ENCODE results near the gene FOXRED2.
A peak's percentile ranks its signal among the peaks of the same experiment; 100 is the strongest.
"Not testable (repeated sequence)": the region's sequence is repeated elsewhere in the genome, so short reads cannot be mapped to it uniquely, and the experiment has no call there.

Gene FOXRED2

DNA sequence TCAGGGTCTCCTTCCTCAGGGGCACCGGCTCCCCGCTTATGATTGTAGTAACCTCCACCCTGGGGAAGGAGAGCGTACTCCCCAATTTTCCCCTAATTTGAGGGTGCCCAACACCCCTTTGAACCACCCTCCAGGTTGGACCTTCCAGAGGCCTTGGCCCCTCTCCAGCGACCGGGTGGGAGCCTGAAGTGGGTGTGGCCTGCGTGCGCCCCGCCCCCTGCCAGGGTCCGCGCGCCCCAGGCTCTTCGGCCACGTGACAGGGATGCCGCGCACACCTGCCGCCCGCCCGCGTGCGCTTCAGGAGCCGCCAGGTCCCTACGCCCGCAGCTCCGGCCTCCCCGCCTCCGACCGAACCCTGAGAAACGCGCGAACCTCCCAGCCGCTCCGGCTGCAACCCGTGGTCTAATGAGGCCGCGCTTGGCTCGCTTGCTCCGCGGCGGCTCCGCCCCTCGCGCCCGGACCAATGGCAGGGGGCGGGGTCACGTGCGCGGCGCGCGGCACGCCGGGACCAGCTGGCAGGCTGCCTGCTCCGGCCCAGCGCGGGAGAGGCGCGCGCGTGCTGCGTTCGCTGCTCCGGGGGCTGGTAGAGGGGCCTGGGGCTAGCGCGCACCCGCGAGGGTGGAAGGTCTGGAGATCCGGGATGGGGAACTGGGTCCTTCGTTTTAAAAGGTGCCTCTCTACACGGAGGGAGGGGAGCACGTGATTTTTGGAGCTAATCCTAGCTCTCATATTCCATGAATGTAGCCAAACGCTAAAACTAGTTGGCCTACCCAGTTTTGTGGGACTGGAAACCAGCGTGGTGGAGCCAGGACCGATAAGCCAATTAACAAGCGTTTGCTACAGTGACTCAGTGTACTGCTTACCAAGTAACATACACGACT lies at the start of gene FOXRED2:
Gene FOXRED2 (minus strand): TSS at position 404 of the 881 bp plus-strand sequence. CDS start 618 bp downstream, outside the sequence.
- DNase-seq (ENCODE audit: low read depth in 2 of 2) = peak; percentile 75

DNA sequence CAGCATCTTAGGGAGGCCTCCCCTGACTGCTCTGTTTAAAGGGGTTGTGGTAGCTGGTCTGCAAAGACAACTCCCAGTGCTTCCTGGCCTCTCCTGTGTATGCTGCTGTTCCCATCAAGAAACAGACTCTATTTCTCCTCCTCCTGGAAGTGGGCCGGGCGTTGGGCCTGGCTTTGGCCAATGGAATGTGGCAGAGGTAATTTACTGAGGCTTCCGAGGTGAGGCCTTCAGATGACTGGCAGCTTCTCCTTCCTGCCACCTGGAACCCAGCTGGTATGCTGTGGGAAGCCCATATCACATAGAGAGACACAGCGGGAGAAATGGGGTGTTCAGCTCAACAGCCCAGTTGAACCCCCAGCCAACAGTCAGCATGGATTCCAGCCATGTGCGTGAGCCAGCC lies 47.3 kb upstream of the FOXRED2 start:
- no peak for DNase-seq (ENCODE audit: low read depth in 2 of 2)

DNA sequence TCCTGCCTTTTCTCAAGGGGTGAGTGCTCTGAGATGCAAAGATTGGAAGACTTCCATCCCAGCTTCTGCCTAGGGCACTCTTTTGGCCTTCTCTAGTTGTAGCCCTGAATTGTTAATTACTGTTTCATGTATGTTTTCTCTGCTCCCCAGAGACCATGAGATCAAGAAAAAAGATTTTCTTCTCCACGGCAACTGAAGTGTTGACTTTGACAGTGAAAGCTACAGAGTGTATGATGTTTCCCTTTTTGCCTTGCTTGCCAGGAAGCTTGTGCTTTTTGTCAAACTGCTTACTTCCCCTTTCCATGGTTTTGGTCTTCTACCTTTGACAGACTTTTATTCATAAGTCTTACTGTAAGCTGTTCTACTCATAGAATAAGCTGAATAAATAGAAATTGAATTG lies 45.4 kb upstream of the FOXRED2 start:
- DNase-seq (ENCODE audit: low read depth in 2 of 2) = no peak

DNA sequence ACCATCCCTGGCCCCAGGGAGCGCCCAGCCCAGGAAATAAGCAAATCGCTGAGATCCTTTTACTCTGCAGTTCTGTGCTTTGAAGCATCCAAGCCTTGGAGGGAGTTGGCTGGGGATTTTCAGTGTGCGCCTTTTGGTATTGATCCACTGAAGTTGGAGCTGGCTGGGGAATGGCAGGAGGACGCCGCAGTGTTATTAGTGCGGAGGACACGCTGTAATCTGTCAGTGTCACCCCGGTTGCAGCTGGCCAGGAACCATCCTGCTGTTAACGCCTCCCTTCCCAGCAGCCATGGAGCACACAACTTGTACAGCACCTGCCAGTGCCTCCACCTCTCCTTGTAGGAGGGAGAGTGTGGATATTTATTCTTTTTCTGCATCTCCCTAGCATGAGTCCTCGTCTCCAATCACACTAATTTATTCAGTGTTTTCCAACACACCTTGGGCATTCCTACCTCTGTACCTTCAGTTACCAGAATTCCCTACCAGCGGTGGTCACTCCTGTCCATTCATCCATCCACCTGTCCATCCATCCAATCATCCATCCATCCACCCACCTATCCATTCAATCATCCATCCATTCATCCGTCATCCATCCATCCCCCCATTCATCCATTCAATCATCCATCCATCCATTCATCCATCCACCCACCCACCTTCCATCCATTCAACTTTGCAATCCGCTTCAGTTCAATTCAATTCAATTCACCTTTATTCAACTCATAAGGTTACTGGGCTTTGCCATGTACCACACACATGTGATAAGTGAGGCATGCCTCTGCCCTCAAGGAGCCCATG lies 44.1 kb upstream of the FOXRED2 start:
- DNase-seq (ENCODE audit: low read depth in 2 of 2) = no peak

DNA sequence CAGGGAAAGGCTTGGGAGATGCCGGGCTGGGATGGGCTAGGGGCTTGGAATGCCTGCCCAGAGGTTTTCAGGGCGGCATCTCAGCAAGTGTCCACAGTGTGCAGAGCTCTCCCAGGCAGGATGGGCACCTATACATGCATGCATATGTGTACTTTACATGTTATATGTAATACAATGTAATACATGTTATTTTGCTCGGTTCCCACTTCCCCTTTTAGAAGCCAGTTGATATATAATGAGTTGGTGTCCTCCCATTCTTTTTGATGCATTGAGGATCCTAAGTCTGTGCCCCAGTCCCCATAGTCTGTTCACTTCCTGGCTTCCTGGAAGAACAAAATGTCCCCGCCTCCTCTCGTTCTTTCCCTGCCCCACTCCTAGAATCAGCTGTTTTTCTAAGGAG lies 42.2 kb upstream of the FOXRED2 start:
- no peak for DNase-seq (ENCODE audit: low read depth in 2 of 2)

DNA sequence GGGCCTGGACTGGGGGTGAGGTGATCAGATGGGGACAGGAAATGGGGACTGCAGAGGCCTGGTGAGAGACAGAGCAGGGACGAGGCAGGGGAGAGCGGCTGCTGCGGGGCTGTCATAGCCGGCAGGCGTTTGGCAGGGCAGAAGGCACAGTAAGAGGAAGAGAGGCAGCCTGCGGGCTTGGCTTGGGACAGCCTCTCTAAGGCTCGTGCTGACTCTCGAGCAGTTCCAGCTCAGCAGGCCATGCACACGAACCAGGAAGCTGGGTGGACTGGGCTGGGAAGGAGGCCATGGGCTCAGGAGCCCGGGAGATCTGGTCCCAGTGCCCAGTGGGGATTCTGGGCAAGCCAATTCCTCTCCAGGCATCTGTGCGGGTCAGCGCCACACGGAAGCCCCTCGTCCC lies 41.8 kb upstream of the FOXRED2 start:
- no peak for DNase-seq (ENCODE audit: low read depth in 2 of 2)

DNA sequence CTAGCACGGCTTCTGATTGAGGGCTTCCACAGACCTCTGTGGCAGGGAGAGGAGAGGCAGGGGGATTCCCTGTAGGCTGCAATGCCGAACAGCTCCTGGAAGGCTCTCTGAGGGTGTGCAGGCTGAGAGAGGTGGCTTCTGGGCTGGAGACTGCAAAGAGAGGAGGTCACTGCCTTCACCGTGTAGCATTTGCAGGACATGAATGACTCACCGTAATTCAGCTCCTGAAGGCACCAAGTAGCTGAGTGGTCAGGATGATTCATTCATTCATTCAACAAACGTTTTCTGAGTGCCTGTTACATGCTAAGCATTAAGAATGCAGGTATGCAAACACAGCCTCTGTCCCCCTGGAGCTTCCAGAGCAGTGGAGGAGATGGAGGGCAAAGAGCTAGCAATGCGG lies 40.1 kb upstream of the FOXRED2 start:
- DNase-seq (ENCODE audit: low read depth in 2 of 2) = no peak

DNA sequence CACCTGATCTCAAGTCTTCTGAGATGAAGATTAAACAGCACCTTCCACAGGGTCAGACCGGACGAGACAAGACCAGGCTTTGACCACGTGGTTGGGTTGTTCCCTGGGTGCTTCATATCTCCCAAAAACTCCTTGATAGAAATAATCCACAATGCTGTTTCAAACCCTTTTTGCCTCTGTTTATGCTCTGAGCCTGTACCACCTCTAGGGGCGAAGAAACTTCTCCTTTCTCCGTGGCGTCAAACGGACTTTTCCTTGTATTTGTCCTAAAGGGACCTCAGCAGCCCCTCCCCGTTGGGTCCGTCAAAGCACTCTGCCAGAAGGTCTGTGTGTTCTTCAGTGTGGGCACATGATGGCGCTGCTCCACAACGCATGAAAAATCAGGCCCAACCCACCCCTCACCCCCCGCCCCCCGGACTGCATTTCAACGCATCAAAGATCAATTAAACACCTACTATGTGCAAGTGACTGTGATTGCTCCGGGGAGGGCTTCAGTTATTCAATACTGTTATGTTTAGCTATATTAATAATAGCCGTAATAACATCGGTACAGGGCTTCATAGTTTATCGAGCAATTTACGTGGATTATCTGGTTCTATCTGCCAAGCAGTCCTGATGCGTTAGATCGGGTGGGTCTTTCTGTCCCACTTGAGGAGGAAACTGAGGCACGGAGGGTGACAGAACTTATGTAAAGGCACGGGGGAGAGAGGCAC lies 39.4 kb upstream of the FOXRED2 start:
- DNase-seq (ENCODE audit: low read depth in 2 of 2) = no peak

- DNase-seq (ENCODE audit: low read depth in 2 of 2) = no peak
These were observed 37.3 kb upstream of the FOXRED2 start for GRCh38 chr22:36544107-36544620.

DNA sequence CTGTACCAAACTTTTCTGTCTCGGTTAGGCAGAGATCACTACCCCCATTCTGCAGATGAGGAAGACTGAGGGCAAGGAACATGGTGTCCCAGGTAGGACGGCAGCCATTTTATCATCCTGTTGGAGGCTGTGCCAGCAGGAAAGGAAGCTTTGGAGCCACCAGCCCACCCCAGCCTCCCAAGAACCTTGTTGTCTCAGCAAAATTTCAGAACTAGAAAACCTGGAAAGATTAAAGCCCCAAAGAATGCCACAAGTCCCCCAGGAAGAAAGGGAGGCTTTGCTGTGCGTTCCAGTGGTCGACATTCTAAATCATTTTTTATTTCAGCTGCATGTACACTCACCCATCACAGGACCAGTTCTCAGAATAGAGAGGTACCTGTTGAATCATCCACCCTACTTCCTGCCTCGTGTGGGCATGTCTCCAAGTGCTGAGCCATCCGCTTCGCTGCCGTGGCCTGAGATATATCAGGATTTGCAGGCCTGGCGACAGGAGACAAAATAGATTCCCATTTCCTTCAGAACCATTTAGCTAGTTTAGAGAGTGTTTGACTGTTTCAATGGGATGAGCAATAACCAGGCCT lies 35.1 kb upstream of the FOXRED2 start:
- DNase-seq (ENCODE audit: low read depth in 2 of 2) = no peak

GRCh38 chr22:36540867-36541642 lies 34.2 kb upstream of the FOXRED2 start:
- no peak for DNase-seq (ENCODE audit: low read depth in 2 of 2)

GRCh38 chr22:36538529-36538928 lies 31.7 kb upstream of the FOXRED2 start:
- DNase-seq (ENCODE audit: low read depth in 2 of 2) = no peak

DNA sequence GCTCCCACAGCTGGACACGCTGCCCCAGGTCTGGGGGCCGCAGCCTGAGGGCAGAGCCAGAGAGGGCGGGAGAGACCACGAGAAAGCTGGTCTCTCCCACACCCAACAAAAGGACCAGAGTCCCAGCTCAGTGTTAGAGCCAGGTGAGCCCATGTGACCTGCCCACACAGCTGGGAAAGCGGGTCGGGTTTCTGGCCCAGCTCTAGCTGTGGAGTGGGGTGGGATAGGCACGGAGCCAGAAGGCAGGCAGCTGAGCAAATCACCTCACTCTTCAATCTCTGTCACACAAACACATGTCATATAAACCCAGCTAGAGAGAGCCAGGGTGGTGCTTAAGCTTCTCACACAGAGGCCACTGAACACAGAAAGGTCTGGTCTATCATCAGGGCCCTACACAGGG lies 29.9 kb upstream of the FOXRED2 start:
- DNase-seq (ENCODE audit: low read depth in 2 of 2) = no peak

- DNase-seq (ENCODE audit: low read depth in 2 of 2) = not testable (repeated sequence)
These were observed 26.5 kb upstream of the FOXRED2 start for GRCh38 chr22:36533320-36533719.

GRCh38 chr22:36532466-36532865 lies 25.6 kb upstream of the FOXRED2 start:
- no peak for DNase-seq (ENCODE audit: low read depth in 2 of 2)

- peak; percentile 95 to 97 for DNase-seq (ENCODE audit: low read depth in 2 of 2)
These were observed 22.2 kb upstream of the FOXRED2 start, which contains the start of gene EIF3D for GRCh38 chr22:36528795-36529751. Gene EIF3D, minus strand, starts transcription at chr22:36529166. Its CDS starts 3,045 bp downstream, at chr22:36526121.

- no peak for DNase-seq (ENCODE audit: low read depth in 2 of 2)
These were observed 21.5 kb upstream of the FOXRED2 start for GRCh38 chr22:36528341-36528740.

GRCh38 chr22:36522662-36523061 lies 15.8 kb upstream of the FOXRED2 start:
- DNase-seq (ENCODE audit: low read depth in 2 of 2) = no peak

GRCh38 chr22:36520423-36520822 lies 13.6 kb upstream of the FOXRED2 start:
- no peak for DNase-seq (ENCODE audit: low read depth in 2 of 2)

Measured in activated CD8-positive, alpha-beta memory T cell treated with anti-CD3 and anti-CD28 coated beads for 4 hours (primary cell).